Activated CD4-positive, alpha-beta T cell treated with anti-CD3 and anti-CD28 coated beads, Interleukin-2, amount 50 U/mL, for 48 hours (primary cell): ENCODE results near the gene ANKRD27.
"Not testable (repeated sequence)": the region's sequence is repeated elsewhere in the genome, so short reads cannot be mapped to it uniquely, and the experiment has no call there.

Source experiments
- DNase-seq, 2 experiments: peaks; one replicate each; pipeline ENCODE4 v3.0.0-alpha.2; 2020

ANKRD27 gene

DNA sequence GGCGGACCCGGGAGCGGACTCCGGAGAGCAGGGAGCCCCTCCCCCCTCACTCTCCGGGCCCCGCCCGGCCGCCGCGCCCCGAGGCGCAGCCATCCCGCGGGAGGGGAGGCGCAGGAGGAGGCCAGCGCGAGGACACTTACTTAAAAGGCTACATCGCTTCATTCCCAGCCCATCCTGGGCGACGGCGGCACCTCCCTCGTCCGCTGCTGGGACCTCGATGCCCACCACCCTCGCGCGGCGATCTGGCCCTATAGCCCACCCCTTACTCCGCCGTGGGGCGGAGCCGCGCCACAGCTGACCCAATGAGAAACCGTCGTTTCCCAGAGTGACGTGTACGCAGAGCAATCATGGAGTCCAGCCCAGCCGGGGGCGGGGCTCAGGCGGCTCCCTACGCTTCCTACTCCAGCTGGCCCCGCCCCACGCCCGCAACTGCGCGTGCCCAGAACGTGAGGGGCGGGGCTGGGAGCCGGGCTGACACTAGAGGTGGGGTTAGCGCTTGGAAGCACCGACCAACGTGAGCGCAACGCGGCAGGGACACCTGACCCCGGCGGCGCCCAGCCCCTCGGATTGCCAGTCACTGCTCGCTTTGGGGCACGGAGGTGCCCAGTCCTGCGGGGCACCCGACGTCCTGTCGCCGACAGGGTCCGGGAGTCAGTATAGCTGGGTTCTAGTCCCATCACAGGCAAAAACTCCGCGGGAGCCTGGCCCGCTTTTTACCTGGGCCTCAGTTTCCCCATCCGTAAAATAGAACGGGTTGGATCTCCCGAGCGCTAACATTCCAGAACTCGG, at the start of gene ANKRD27:
ANKRD27 (minus strand) TSS at position 250 of the 789 bp plus-strand sequence. CDS start 16,165 bp downstream, outside the sequence.
- DNase-seq, result peak; percentile 97

DNA sequence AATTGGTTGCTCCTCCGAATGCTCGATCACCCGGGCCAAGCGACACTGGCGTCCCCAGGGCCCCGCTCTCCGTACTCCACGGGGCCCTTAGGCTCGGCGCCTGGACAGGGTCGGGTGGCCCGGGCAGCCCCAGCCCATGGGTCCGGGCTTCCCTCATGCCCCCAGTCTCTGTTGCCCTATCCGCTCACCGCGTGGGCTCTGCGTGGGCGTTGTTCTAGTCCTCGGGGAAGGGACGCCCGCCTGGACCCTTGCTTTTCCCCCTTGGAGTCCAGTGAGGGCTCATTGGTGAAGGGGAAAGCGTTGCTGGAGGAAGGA, 45.9 kb upstream of the ANKRD27 start:
- DNase-seq, result no peak

DNA sequence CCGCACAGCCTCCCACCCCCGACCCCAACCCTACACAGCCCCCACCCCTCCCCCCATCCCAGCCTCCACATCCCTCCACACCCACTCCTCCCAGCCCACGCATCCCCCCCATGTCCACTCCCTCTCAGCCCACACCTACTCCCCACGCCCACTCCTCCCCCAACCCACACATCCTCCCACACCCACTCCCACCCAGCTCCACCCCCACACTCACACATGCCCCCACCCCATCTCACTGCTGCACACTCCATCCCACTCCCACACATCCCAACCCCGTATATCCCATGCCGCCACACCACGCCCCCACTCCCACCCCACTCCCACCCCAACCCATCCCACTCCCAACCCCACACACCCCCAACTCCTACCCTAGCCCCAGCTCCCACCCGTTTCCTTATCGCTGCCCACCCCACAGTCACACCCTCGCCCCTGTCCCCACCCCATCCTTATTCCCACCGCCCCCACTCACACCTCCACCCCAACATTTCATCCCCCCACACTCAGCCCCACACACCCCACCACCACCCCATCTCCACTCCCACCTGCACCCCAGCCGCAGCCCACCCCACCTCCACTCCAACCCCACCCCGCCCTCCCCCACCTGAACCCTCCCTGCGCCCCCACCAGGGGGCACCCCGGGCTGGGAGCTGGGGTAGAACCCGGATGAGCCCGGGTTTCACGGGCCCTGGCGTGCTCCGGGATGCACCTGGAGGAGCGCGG, 45.4 kb upstream of the ANKRD27 start:
- no peak for DNase-seq

DNA sequence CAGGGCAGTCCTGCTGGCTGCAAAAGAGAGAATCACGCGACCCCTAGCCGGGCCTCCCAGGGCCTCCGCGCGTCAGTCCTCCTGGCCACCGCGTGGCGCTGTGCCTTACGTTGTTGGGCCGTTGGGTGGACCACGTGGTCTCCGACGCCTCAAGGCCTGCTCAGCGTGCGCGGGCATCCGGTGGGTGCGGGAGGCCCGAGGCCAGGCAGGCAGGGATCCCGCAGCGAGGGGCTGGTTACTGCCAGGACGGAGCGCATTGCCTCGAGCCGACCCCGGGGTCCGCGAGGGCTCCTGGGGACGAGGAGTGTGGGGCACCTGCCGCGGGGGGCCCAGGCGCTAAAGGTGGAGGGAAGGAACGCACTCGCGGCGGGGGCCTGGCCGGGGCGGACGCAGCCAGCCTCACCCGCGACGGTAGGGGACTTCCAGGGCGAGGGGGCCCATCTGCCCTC, 44.7 kb upstream of the ANKRD27 start, which contains the start of gene TDRD12:
TDRD12 (plus strand) TSS at position 157 of the 449 bp plus-strand sequence. CDS start 306 bp downstream, outside the sequence.
- DNase-seq, result no peak

DNA sequence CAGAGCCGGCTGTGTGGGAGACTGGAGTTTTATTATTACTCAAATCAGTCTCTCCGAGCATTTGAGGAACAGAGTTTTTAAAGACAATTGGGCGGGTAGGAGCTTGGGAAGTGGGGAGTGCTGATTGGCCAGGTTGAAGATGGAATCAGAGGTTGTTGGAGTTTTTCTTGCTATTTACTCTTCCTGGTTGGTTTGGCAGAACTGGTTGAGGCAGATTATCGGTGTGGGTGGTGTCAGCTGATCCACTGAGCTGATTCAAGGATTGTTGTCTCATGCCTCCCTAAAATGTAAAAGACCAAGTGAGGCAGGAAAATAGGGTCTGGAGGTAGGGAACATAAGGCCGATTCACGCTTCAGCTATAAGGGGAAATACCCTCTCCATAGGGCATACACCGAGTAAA, 43.3 kb upstream of the ANKRD27 start:
- DNase-seq, result no peak

DNA sequence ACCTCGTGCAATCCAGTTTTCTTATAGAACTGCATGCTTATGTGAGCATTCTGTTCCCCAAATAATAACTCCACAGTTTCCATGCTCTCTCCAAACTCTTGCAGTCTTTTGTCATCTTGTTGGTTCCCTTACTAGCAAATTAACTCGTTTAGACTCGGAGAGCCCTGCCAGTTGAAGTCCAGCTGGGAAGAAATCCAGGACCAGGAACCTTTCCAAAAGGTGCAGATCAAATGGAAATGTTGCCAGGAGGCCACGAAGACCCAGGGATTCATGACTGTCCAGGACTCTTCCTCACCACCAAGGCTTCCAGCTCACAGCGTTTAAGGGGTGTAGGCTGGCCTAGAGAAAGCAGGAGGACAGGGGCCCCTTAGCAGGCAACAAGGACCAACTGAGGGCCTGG, 42.5 kb upstream of the ANKRD27 start:
- DNase-seq, result no peak

DNA sequence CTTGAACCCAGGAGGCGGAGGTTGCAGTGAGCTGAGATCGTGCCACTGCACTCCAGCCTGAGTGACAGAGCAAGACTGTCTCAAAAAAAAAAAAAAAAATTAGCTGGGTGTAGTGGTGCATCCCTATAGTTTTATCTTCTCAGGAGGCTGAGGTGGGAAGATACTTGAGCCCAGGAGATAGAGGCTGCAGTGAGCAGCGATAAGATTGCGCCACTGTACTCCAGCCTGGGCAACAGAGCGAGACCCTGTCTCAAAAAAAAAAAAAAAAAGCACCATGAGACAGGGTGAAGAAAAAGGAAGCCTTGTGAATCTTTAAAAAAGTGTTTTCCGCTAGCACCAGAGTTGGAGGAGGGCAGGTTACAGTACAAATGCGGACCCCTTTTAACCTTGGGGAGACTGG, 41.2 kb upstream of the ANKRD27 start:
- DNase-seq, result not testable (repeated sequence)

DNA sequence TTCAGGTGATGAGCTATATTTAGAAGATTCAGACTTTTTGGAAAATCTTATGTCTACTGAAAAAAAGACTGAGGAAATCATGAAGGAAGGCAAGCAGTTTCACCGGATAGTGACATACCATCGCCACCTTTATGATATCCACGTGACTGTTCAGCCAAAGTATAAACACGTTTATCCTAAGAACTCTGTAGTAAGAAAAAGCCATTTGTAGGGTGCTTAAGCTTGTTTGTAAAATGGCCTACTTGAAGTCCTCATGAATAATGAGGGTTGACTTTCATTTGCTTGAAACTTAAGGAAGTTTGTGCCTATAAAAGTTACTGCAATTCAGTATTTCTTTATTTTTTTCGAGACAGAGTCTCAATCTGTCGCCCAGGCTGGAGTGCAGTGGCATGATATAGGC, 36.8 kb upstream of the ANKRD27 start:
- no peak for DNase-seq

DNA sequence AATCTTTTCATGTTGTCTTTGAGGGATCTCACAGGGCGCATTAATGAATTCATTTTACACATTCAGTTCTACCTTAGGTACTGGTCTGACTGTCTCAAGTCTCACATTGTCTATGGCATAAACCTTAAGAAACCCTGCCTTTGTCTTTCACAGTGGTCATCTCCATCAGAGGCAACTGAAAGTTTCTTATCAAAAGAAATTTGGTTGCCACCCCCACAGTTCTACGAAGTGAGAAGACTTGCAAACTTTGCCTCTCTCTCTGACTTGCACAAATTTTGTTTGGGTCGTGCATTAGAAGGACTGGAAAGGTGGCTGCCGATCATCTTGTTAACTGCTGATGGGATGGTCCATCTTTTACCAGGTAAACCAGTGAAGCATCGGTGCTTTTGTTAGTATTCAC, 34.1 kb upstream of the ANKRD27 start:
- no peak for DNase-seq

DNA sequence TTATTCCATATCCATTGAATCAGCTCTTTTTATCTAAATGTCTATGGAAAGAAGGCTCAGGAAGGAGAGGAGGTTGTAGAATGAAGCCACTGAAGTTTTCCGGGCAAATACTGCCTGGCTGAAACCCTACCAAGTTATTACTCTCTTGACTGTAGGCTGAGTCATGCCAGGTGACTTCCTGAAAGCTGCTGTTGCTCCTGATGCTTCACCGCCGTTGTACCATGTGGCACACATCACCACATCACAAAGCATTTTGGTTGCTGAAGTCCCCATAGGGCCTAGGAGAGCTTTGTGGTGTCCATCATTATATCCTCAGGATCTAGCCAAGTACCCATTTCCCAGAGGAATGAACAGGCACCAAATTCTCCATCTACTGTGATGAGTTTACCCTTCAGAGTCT, 33.5 kb upstream of the ANKRD27 start:
- DNase-seq, result peak in 1 of 2 experiments; percentile 32

DNA sequence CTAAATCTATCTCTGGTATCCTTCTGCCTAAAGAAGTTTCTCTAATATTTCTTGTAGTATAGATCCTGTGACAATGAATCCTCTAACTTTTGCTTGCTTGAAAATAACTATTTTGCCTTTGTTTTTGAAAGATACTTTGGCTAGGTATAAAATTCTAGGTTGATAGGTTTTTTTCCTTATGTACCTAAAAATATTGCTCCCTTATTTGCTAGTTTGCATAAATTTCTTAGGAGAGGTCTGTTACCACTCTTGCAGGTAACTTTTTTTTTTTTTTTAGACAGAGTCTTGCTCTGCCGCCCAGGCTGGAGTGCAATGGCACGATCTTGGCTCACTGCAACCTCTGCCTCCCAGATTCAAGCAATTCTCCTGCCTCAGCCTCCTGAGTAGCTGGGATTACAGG, 29.0 kb upstream of the ANKRD27 start:
- DNase-seq, result not testable (repeated sequence)

DNA sequence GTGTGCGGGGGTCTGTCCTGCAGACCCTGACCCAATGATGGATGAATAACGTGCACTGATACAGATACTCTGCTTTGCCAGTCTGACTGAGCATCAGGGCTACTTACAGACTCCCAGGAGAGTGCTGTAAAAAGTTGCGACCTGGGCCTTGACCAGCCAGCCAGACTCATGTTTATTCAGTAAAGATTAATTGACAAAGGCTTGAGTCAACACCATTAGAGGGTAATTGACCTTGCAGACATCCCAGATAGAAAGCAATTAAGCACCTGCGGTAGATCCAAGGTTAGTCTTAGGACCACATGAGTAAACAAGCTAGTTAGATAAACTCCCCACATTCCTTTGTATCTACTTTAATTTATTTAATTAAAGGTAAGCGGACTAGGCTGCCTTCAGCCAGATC, 27.0 kb upstream of the ANKRD27 start:
- no peak for DNase-seq

DNA sequence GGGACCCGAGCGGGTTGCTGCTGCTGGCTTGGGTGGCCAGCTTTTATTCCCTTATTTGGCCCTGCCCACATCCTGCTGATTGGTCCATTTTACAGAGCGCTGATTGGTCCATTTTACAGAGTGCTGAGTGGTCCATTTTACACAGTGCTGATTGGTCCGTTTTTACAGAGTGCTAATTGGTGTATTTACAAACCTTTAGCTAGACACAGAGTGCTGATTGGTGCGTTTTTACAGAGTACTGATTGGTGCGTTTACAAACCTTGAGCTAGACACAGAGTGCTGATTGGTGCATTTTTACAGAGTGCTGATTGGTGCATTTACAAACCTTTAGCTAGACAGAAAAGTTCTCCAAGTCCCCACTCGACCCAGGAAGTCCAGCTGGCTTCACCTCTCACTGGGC, 25.1 kb upstream of the ANKRD27 start:
- not testable (repeated sequence) for DNase-seq

DNA sequence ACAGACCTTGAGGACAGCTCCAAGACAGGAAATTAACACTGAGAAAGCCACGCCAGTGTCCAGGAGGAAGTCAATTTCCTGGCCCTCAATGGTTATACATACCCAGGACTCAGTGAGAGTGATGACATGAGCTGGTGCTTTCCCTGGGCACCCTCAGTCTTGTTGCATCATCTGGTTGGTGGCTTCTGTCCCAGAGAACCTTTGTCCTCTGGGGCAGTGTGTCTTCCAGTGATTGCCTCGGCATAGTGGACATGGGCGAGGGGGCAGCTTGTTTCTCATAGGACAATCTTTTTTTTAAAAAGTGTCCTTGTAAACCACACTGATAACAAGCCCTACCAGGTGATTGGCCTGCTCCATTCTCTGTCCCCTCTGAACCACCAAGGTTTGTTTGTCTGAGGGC, 21.8 kb upstream of the ANKRD27 start:
- not testable (repeated sequence) for DNase-seq

DNA sequence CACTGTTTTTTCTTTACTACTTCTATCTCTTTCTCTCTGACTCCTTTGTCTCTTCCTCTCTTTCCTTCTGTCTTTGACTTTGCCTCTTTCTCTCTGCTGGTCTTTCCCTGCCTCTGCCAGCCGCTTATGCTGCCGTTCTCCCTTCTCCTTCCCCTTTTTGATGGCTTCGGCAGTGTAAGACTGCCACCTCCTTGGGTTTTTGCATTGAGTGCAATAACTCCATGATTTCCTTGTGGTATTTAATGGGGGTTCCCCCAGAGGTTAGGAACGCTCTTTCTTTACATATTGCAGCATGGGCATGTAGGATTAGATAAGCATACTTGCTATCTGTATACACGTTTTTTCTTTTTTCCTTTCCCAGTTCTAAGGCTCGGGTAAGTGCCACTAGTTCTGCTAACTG, 20.5 kb upstream of the ANKRD27 start:
- DNase-seq, result not testable (repeated sequence)

DNA sequence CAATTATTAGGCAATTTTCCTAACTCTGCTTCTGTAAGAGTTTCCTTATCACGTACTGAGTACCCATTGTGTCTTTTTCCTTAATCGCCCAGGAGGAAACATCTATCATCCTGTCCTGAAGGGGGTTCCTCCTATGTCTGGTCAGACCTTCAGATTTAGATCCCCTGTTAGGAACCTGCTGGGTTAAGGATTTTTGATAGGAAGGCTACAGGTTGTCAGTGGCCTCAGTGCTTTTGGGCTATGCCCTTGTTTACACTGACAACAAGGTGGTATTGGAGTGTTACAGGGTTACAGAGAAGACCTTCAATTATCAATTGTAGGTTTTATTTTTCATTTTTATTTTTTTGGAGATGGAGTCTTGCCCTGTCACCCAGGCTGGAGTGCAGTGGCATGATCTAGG, 19.9 kb upstream of the ANKRD27 start:
- not testable (repeated sequence) for DNase-seq

DNA sequence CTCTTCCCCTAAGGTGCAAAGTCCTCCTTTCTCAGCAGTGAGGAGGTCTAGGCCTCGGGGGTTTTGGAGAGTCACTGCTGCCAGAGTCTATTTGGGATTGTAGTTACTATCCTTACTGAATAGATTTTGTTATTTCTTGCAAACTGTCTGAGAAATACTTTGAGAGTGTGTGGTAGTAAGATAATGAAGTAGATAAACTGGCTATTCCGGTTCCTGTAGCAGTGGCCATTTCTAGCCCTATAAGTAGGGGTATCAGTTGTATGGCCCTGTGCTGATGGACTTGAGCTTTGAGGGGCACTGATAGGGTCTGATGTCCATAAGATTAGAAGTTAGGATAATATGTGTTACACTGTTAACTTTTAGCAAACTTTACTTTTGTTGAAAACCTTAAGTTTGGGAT, 19.3 kb upstream of the ANKRD27 start:
- not testable (repeated sequence) for DNase-seq

DNA sequence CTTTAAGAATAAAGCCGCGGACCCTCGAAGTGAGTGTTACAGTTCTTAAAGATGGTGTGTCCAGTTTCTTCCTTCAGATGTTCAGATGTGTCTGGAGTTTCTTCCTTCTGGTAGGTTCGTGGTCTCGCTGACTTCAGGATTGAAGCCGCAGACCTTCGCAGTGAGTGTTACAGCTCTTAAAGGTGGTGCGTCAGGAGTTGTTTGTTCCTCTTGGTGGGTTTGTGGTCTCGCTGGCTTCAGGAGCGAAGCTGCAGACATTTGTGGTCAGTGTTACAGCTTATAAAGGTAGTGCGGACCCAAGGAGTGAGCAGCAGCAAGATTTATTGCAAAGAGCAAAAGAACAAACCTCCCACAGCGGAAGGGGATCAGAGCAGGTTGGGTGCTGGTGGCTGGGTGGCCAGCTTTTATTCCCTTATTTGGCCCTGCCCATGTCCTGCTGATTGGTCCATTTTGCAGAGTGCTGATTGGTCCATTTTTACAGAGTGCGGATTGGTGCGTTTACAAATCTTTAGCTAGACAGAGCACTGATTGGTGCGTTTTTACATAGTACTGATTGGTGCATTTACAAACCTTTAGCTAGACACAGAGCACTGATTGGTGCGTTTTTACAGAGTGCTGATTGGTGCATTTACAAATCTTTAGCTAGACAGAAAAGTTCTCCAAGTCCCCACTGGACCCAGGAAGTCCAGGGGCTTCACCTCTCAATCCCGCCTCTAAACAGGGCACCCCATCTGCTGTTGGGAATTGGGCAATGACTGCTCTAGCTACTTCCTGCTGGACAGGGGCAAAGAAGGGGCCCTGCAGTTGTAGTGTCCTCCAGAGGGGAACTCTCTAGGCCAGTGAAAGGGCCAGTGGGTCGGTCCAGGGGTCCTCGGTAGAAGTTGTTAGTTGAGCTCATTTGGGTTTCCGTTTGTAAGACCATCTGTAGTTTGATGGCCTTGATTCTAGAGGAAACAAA, 18.4 kb upstream of the ANKRD27 start:
- DNase-seq, result peak; percentile 45 to 61

DNA sequence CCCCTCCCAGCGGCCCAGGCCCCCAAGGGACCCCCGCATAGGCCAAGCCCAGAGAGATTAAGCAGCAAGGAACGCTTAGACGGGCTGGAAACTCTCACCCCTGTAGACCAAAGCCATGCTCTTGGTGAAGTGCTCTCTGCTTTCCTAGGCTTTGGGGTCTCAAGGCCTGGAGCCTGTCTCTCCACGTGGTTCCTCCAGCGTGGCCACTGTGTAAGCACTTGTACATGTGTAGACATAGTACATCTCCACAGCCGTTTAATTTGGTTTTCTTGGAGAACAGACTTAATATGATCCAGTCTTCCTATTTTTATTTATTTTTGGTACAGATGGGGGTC, 17.7 kb upstream of the ANKRD27 start:
- peak; percentile 21 to 23 for DNase-seq

DNA sequence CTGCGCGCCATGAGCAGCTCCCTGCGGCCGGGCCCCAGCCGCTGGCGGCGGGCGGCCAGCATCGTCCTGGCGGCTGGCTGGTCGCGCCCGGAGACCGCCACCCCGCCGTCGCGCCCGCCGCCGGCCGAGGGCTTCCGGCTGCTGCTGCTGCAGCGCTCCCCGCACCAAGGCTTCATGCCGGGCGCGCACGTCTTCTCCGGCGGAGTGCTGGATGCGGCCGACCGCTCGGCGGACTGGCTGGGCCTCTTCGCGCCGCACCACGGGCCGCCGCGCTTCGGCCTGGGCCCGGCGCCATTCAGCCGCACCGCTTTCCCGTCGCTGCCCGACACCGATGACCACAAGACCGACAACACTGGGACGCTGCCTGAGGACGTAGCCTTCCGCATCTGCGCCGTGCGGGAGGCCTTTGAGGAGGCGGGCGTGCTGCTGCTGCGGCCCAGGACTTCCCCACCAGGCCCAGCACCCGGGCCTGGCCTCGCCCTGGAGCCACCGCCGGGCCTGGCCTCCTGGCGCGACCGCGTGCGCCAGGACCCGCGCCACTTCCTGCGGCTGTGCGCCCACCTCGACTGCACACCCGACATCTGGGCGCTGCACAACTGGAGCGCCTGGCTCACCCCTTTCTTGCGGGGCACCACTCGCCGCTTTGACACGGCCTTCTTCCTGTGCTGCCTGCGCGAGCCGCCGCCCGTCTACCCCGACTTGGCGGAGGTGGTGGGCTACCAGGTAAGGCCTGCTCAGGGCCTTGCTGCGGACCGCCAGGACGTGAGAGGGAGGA, 17.2 kb upstream of the ANKRD27 start:
- DNase-seq, result peak; percentile 59 to 67

DNA sequence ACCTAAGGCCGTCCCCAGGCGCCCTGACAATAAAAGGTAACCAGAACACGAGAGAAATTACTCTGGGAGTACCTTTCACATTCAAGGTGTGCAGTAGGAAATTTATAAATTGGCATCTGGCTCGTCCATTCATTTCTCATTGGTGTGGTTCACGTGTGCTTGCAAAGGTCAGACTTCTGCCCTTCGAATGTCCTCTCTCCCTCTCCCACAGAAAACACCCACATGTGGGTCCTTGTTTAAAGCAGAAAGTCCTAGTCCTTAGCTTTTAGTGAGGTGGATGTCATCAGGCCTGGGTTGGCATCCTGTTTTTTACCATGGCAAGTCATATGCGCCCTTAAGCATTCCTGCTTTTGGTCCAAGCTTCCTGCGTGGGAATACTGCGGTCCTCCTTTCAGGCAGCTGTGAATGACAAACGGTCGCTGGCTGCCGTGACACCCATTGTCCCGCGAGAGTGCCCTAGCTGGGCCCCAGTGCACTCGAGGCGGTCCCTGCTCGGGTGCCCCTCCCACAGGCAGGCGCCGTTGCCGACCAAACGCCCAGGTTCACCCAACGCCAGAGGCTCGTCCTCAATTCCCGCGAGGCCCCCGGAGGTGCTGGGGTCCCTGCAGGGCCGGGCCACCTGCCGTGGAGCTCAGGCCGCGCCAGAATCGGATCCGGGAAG, 16.4 kb upstream of the ANKRD27 start, which contains the start of gene NUDT19:
NUDT19 (plus strand) TSS at position 531 of the 661 bp plus-strand sequence. CDS start 140 bp downstream, outside the sequence.
- DNase-seq, result peak; percentile 84 to 88

DNA sequence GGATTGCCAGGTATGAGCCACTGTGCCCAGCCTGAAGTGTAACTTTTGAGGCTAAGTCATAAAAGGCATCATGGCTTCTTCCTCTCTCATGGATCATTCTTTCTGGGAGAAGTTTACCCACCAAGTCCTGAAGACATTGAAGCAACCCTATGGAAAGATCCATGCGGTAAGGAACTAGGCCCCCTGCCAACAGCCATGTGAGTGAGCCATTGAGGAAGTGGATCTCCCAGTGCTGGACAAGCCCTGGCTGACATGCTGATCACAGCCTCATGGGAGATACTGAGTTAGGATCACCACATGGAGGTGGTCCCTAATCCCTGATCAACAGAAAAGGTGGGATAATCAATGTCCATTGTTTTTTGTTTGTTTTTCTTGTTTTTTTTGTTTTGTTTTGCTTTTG, 13.3 kb upstream of the ANKRD27 start:
- no peak for DNase-seq
